ENCODE results near the gene TLE2. TPM values are rescaled to one million over a fixed set of nuclear protein-coding genes. Genes with fewer than 3 reads are reported as not detected.
A peak's percentile ranks its signal among the peaks of the same experiment; 100 is the strongest.

TLE2 gene
- total RNA-seq, 1 experiment from 2014 or later = 18.7 TPM

DNA sequence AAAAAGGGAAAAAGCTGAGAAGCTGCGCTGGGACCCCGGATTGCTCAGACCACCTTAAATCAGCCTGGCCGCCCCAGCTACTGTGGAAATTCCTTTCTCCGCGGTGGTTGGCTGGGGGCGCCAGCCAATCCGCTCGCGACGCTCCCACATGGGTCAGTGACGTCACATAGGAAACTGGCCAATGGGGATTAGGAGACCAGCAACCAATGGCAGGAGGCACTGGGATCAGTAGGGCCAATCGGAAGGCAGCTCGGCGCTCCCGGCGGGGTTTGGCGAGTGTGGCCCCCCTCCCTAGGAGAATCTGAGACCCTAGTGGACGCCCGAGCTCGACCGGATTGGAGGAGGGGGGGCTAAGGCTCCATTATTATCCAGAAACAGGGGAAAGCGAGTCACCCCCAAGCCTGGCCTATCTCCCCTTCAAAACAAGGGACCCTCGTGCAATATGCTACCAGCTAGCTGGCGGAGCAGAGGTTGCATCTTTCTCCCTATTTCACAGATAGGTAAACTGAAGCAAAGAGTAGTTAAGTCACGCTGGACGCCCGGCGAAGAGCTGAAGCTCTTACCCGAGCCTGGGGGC is 6.5 kb upstream of the TLE2 start:
- no peaks in the 10 kb centered on the region for H3K36me3 ChIP-seq (replicated peaks; ENCODE audit: control insufficient read depth, insufficient read depth, low read length)
- DNase-seq = peak; percentile 100
- peaks cover 4% of the 10 kb centered on the region for H3K27me3 ChIP-seq (ENCODE audit: control insufficient read depth, insufficient read depth, low read length)
- peak overlapping the region; percentile 82 for H3K4me3 ChIP-seq (ENCODE audit: insufficient read depth, low read depth, low read length)

DNA sequence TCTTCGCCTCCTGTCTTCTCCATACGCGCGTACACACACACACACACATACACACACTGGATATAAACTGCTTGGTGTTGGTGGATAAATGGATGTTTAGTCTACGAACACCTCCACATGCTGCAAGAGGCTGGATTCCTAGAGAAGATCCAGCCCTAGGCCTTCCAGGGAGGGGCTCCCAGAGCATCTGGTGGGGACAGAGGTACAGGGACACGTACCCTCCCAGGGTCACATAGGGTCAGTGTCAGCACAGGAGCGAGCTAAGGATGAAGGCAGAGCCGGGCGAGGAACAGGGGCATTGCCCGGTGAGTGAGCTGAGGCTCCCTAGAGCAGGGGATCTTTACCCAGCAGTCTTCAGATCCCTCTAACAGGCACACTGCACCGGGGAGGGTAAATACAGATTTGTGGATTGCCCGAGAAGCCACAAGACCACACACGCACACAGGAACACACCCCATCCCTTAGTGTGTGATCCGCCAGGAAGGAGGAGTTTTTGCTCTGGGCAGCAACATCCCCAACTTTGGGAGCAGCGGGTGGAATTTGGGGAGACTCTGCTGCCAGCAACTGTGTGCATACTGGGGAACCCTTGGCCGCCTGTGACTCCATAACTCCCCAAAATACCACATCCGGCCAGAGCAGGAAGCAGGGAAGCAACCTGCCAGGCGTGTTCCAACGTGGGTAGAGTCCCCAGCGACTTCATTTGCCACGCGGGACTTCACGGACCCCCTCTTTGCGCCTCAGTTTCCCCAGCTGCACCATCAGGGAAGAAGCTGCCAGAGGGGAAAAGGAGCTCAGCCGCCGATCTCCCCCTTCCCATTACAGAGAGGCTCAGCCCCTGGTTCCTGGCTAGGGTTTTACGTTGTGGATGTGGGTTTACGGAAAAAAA is 5.8 kb upstream of the TLE2 start:
- DNase-seq = peak; percentile 60
- Histone ChIP-seq H3K36me3 (replicated peaks; ENCODE audit: control insufficient read depth, insufficient read depth, low read length) (no peaks in the 10 kb centered on the region), H3K27me3 (ENCODE audit: control insufficient read depth, insufficient read depth, low read length) (peaks cover 7% of the 10 kb centered on the region), H3K4me3 (ENCODE audit: insufficient read depth, low read depth, low read length) (peak overlapping the region; percentile 65)

DNA sequence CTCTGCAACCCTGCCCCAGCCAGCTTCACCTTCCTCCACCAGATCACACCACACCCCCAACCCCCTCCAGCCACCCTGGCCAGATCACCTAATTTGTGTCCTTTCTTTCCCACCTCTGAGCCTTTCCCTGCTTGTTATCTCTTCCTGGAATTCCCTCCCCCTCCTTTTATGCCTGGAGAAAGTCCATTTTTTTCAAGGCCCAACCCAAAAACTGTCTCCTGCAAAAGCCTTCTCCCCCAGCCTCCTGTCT is 5.3 kb upstream of the TLE2 start:
- peaks cover 12% of the 10 kb centered on the region for H3K27me3 ChIP-seq (ENCODE audit: control insufficient read depth, insufficient read depth, low read length)
- DNase-seq = no peak
- no peak overlapping the region for H3K4me3 ChIP-seq (ENCODE audit: insufficient read depth, low read depth, low read length)
- no peaks in the 10 kb centered on the region for H3K36me3 ChIP-seq (replicated peaks; ENCODE audit: control insufficient read depth, insufficient read depth, low read length)

DNA sequence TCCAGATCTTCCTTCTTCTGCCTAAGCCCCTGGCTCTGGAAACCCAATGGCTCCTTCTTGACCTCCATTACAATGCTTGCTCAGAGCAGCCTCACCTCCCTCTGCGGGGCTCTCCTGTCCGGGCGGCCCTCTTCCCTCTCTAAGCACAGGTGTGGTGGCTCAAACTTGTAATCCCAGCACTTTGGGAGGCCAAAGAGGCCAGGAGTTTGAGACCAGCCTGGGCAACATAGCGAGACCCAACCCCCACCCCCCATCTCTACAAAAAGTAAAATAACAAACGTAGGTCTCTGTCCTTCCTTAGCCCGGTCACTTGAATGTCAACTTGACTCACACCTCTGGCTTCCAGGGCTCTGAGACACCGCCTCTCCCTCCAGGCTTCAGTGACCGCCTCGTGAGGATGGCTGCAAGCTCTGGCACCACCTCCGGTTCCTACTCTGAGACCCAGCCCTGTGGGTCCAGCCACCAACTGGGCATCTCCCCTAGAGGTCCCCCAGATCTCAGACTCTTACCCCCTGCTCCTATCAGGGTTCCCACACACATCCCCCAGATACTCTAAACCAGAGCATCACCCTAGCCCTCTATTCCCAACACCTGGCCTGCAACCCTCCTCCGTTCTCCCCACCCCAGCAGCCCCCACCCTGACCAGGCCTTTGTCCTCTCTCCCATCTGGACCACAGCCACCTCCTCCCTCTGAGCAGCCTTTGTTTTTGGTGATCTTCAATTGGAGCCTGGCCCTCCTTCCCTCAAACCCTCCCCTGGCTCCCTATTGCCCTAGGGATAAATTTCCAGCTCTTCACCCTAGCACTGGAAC is 4.7 kb upstream of the TLE2 start:
- DNase-seq = no peak
- H3K4me3 ChIP-seq (ENCODE audit: insufficient read depth, low read depth, low read length) = no peak overlapping the region
- H3K36me3 ChIP-seq (replicated peaks; ENCODE audit: control insufficient read depth, insufficient read depth, low read length) = no peaks in the 10 kb centered on the region
- peaks cover 13% of the 10 kb centered on the region for H3K27me3 ChIP-seq (ENCODE audit: control insufficient read depth, insufficient read depth, low read length)

DNA sequence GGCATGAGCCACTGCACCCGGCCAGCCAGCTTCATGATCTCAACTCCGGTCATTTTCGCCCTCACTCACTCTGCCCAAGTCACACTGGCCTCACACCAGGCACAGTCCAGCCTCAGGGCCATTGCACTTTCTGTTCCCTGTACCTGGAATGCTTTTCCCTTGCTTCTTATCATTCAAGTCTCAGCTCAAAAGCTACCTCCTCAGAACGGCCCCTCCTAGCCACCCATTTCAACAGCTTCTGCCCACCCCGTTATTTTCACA is 2.5 kb upstream of the TLE2 start:
- H3K36me3 ChIP-seq (replicated peaks; ENCODE audit: control insufficient read depth, insufficient read depth, low read length) = no peaks in the 10 kb centered on the region
- H3K27me3 ChIP-seq (ENCODE audit: control insufficient read depth, insufficient read depth, low read length) = peaks cover 29% of the 10 kb centered on the region
- H3K4me3 ChIP-seq (ENCODE audit: insufficient read depth, low read depth, low read length) = no peak overlapping the region
- no peak for DNase-seq

DNA sequence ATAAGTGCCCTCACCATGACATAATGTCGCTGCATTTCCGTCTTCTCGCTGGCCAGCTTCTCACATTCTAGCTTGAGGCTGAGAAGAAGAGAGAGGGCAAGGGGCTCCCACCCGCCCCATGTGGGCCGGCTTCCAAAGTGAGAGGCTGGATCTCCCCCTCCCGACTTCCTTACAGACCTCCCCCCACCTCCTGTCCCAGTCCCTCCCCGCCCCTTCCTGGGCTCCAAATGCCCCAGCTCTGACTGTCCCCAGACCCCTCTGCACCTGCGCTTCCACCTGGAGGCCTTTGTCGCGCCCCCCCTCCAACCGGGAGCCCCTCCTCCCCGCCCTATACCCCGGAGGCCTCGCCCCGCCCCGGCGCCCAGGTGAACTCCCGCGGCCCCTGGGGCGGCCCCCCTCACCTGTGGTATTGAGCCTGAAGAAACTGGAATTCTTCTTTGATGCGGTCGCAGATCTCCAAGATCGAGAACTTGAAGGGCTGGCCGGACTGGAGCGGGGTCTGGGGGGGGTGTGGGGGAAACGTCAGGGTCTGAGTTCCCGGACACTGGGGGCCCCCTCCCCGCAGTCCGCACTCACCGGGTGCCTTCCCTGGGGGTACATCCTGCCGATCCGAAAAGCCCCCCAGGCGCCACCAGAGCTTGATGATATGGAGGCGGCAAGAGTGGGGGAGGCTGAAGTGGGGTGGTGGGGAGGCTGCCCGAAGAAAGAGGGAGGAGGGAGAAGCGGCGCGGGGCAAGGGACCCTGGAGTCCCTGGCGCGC is 595 bp downstream of the TLE2 start:
- DNase-seq = peak; percentile 87
- H3K4me3 ChIP-seq (ENCODE audit: insufficient read depth, low read depth, low read length) = peak overlapping the region; percentile 56
- H3K27me3 ChIP-seq (ENCODE audit: control insufficient read depth, insufficient read depth, low read length) = peaks cover 36% of the 10 kb centered on the region
- H3K36me3 ChIP-seq (replicated peaks; ENCODE audit: control insufficient read depth, insufficient read depth, low read length) = no peaks in the 10 kb centered on the region

DNA sequence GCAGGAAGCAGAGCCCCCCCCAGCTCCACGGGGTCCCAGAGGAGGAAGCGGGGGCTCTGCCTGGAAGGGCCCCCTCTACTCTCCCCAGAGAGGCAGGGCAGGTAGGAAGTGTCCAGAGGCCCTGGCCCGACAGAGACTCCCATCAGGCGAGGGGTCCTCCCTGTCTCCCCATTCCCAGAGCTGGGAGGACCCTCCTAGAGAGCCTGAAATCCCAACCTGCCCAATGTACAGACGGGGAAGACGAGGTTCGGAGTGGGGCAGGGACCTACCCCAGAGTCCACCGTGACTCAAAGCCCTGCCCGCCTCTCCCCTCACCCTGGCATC is 1.1 kb downstream of the TLE2 start:
- DNase-seq = peak; percentile 63
- no peaks in the 10 kb centered on the region for H3K36me3 ChIP-seq (replicated peaks; ENCODE audit: control insufficient read depth, insufficient read depth, low read length)
- peaks cover 36% of the 10 kb centered on the region for H3K27me3 ChIP-seq (ENCODE audit: control insufficient read depth, insufficient read depth, low read length)
- H3K4me3 ChIP-seq (ENCODE audit: insufficient read depth, low read depth, low read length) = peak overlapping the region; percentile 56; the same call in 1 of the 2 replicates

DNA sequence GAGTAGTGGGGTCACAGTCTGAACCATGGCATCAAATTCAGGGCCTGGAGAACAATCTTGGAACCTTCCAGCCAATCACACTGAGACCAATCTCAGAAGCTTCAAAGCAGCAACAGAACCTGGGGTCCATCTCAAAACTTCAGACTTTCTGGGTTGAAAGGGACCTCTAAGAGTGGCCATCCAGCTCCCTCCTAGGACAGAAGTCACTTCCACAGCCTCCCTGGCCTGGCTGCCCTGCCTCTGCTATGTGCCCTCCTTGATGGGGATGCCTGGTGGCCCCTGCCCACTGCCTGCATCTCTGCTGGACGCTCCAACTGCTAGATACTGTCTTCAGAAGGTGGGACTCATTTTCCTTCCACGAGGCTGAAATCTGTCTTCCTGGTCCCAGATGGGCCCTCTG is 1.8 kb downstream of the TLE2 start:
- Histone ChIP-seq H3K27me3 (ENCODE audit: control insufficient read depth, insufficient read depth, low read length) (peaks cover 36% of the 10 kb centered on the region), H3K36me3 (replicated peaks; ENCODE audit: control insufficient read depth, insufficient read depth, low read length) (no peaks in the 10 kb centered on the region), H3K4me3 (ENCODE audit: insufficient read depth, low read depth, low read length) (no peak overlapping the region)
- no peak for DNase-seq

DNA sequence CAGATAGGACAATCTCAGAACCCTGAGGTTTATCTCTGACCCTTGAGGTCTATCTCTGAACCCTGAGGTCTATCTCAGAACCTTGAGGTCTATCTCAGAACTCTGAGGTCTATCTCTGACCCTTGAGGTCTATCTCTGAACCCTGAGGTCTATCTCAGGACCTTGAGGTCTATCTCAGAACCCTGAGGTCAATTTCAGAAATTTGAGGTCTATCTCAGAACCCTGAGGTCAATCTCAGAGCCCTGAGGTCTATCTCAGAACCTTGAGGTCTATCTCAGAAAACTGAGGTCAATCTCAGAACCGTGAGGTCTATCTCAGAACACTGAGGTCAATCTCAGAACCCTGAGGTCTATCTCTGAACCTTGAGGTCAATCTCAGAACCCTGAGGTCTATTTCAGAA is 2.3 kb downstream of the TLE2 start:
- Histone ChIP-seq H3K27me3 (ENCODE audit: control insufficient read depth, insufficient read depth, low read length) (peaks cover 36% of the 10 kb centered on the region), H3K4me3 (ENCODE audit: insufficient read depth, low read depth, low read length) (no peak overlapping the region), H3K36me3 (replicated peaks; ENCODE audit: control insufficient read depth, insufficient read depth, low read length) (no peaks in the 10 kb centered on the region)
- DNase-seq = no peak

DNA sequence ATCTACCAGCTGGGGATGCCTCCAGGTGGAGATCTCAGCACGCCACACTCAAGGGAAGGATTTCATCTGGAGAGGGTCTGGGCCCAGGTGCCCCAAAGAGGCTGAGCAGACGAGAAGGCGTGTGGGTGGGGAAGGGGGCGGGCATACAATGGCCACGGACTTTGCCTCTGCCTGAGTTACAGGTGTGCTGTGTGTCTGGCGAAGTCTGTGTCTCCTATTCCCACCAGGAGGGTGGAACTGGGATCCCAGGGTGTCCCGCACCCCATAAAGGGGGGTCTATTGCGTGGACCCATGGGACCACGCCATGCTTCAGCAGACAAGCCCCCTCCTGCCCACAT is 3.6 kb downstream of the TLE2 start:
- no peak for DNase-seq
- no peak overlapping the region for H3K4me3 ChIP-seq (ENCODE audit: insufficient read depth, low read depth, low read length)
- H3K36me3 ChIP-seq (replicated peaks; ENCODE audit: control insufficient read depth, insufficient read depth, low read length) = no peaks in the 10 kb centered on the region
- H3K27me3 ChIP-seq (ENCODE audit: control insufficient read depth, insufficient read depth, low read length) = peaks cover 34% of the 10 kb centered on the region

DNA sequence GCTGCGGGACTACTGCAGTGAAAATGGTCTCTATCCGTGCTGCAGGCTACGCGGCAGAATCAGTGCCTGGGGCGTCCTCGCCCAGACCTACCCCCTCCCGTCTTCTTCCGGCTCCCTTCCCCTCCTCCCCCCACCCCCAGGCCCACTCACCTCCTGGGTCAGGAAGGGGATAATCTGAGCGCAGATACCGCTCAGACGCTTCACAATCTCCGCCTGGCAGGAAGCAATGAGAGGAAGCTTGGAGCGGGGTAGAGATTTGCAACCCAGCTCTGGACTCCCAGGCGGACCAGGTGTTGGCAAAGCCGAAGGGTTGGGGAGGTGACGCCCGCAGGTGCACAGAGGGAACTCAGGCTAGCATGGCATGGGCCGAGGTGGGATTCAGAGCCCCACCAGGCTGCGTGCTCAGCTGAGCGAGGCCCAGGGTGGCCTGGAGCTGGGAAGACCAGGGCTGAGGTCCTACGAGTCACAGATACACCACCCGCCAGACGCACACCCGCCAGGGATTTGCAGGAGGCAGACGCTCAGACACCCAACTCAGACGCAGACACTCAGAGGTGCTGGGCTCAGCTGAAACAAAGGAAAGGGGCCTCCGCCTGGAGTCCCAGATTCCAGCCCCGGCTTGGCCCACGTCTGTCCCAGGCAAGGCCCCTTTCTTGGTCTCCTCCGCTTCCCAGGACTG is 4.1 kb downstream of the TLE2 start:
- H3K27me3 ChIP-seq (ENCODE audit: control insufficient read depth, insufficient read depth, low read length) = peaks cover 31% of the 10 kb centered on the region
- H3K36me3 ChIP-seq (replicated peaks; ENCODE audit: control insufficient read depth, insufficient read depth, low read length) = no peaks in the 10 kb centered on the region
- peak; percentile 81 for DNase-seq
- H3K4me3 ChIP-seq (ENCODE audit: insufficient read depth, low read depth, low read length) = peak overlapping the region; percentile 20

DNA sequence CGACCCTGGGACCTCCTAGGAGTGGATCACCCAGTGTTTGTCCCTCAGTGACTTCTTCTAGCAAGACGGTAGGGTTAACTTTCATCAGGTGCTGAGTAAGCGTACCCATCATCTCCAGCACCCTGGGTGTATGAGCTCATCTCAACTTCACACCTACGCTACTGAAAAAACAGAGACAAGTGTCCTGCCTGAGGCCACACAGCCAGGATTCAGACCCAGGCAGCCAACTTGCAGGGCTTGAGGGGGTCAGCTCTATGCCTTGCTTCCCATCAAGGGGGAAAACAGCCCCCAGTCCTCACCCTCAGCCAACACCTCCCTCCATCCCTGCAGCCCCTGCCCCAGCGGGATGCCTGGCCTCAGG is 4.6 kb downstream of the TLE2 start:
- H3K4me3 ChIP-seq (ENCODE audit: insufficient read depth, low read depth, low read length) = peak overlapping the region; percentile 12; the same call in 1 of the 2 replicates
- H3K36me3 ChIP-seq (replicated peaks; ENCODE audit: control insufficient read depth, insufficient read depth, low read length) = no peaks in the 10 kb centered on the region
- no peak for DNase-seq
- peaks cover 26% of the 10 kb centered on the region for H3K27me3 ChIP-seq (ENCODE audit: control insufficient read depth, insufficient read depth, low read length)

DNA sequence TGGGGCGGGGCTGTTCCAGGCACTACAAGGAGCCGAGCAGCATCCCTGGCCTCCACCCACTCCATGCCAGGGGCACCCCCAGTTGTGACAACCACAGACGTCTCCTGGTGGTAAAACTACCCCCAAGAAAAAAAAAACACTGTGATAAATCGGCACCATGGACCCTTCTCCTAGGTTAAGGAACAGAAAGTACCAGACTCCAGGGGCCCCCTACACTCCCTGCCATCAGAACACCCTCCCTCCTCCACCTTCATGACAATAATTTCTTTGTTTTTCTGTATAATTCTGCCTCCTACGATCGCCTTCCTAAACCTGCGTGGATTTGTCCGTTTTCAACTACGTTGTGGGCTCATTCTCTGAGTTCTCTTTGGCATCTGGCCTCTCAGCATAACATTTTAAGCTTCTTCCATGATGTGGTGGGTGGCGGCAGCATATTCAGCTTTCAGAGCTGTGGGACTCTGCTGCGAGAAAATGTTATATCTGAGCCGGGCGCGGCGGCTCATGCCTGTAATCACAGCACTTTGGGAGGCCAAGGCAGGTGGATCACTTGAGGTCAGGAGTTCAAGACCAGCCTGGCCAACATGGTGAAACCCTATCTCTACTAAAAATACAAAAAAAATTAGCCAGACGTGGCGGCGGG is 8.6 kb downstream of the TLE2 start:
- Histone ChIP-seq H3K4me3 (ENCODE audit: insufficient read depth, low read depth, low read length) (no peak overlapping the region), H3K27me3 (ENCODE audit: control insufficient read depth, insufficient read depth, low read length) (peaks cover 5% of the 10 kb centered on the region), H3K36me3 (replicated peaks; ENCODE audit: control insufficient read depth, insufficient read depth, low read length) (no peaks in the 10 kb centered on the region)
- DNase-seq = no peak

DNA sequence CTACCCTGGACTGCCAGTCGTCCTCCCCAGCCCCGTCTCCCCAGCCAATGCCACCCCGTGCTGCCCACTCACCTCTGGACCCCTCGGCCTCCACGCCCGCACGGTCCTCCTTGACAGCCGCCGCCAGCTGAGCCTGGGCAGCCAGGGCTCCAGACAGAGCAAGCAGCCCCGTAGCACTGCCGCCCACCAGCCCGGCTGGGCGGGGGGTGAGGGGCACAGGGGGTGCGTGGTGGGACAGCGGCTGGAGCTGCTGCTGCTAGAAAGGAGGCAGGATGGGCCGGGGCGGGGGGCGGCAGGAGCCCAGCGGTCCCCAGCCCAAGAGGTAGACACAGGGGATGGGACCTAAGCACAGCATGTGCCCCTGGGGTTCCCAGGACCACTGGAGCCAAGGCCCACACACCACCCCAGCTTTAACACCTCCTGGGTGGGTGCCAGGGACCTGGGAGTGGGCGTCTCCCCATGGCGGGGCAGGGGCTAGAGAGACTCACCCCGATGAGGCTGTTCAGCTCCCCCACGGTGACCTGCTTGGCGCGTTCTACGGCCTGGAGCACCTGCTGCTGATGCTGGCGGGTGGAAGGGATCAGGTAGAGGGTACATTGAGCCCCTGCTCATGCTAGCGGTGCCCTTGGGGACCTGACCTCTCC is 9.7 kb downstream of the TLE2 start:
- Histone ChIP-seq H3K27me3 (ENCODE audit: control insufficient read depth, insufficient read depth, low read length) (no peaks in the 10 kb centered on the region), H3K36me3 (replicated peaks; ENCODE audit: control insufficient read depth, insufficient read depth, low read length) (no peaks in the 10 kb centered on the region), H3K4me3 (ENCODE audit: insufficient read depth, low read depth, low read length) (no peak overlapping the region)
- DNase-seq = peak; percentile 50
